Superior temporal gyrus (tissue), 1 donor: ENCODE data around the gene PCDHB2.
"Not testable (repeated sequence)": the region's sequence is repeated elsewhere in the genome, so short reads cannot be mapped to it uniquely, and the experiment has no call there.

Experiments
- DNase-seq: peaks from one replicate; pipeline ENCODE4 v3.0.0-alpha.2; 2016; ENCODE audit errors: extremely low spot score

Gene PCDHB2

DNA sequence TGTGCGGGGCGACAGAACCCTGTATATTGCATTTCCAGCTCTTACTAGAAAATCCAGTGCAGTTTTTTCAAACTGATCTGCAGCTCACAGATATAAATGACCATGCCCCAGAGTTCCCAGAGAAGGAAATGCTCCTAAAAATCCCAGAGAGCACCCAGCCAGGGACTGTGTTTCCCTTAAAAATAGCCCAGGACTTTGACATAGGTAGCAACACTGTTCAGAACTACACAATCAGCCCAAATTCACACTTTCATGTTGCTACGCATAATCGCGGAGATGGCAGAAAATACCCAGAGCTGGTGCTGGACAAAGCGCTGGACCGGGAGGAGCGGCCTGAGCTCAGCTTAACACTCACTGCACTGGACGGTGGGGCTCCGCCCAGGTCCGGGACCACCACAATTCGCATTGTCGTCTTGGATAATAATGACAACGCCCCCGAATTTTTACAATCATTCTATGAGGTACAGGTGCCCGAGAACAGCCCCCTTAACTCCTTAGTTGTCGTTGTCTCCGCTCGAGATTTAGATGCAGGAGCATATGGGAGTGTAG lies 41.4 kb downstream of the PCDHB2 start:
- DNase-seq = no peak

GRCh38 chr5:141137346-141137745 lies 42.9 kb downstream of the PCDHB2 start:
- not testable (repeated sequence) for DNase-seq
